GM11168 (cell line): Measurements from ENCODE around the gene ITGA11.
"Not testable (repeated sequence)": the region's sequence is repeated elsewhere in the genome, so short reads cannot be mapped to it uniquely, and the experiment has no call there.

Source experiments
- in situ Hi-C: fragments of 300-500 bp; cut with MboI; formaldehyde crosslinking; loops from one replicate; pipeline ENCODE4 v1.12.0; 2022; ENCODE audit warnings: low sequenced_read_pairs; ENCODE audit not compliant: unreplicated experiment

Gene ITGA11

DNA sequence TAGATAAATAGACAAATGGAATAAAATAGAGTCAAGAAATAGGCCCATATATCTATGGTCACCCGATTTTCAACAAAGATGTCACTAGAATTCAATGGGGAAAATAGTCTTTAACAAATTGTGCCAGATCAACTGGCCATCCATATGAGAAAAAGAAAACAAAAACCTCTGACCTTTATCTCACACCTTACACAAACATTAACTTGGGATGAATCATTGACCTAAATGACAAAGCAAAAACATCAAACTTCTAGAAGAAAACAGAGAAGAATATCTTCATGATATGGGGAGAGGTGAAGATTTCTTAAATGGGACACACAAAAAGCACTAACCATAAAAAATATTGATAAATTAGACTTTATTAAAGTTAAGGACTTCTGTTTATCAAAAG lies 31.9 kb downstream of the ITGA11 start:
- in situ Hi-C loops = no loop called here

DNA sequence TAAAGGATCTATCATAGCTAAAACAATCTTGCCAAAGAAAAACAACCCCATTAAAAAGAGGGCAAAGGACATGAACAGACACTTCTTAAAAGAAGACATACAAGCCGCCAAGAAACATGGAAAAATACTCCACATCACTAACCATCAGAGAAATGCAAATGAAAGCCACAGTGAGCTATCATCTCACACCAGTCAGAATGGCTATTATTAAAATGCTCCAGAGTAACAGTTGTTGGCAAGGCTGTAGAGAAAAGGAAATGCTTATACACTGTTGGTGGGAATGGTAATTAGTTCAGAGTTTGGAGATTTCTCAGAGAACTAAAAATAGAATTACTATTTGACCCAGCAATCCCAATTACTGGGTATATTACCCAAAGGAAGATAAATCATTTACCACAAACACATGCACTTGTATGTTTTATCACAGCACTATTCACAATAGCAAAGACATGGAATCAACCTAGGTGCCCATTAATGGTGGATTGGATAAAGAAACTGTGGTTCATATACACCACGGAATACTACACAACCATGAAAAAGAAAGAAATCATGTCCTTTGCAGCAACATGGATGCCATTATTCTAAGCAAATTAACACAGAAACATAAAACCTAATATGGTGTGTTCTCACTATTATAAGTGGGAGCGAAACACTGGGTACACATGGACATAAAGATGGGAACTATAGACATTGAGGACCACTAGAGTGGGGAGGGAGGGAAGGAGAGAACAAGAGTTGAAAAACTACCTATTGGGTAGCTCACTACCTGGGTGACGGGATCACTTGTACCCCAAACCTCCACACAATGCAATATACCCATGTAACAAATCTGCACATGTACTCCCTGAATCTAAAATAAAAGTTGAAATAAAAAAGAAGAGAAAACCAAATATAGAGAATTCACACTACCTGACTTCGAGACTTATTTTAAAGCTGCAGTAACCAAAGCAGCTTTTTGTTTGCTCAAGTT lies 32.6 kb downstream of the ITGA11 start:
- in situ Hi-C loops = no loop called here

DNA sequence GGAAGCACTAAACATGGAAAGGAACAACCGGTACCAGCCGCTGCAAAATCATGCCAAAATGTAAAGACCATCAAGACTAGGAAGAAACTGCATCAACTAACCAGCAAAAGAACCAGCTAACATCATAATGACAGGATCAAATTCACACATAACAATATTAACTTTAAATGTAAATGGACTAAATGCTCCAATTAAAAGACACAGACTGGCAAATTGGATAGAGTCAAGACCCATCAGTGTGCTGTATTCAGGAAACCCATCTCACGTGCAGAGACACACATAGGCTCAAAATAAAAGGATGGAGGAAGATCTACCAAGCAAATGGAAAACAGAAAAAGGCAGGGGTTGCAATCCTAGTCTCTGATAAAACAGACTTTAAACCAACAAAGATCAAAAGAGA lies 34.0 kb downstream of the ITGA11 start:
- in situ Hi-C loops = not testable (repeated sequence)

DNA sequence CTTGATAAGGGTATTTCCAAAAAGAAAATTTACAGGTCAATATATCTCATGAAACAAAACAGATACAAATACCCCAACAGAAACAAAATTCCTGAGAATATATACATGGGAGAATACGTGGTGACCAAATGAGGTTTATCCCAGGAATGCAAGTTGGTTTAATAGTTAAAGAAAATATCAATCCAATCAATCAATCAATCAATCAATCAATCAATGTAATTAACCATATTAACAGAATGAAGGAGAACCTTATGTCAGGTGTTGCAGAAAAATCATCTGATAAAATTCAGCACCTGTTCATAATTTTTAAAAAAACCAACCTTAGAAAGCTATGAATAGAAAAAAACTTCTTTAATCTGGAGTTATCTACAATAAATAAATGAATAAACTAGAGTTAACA lies 35.9 kb downstream of the ITGA11 start:
- in situ Hi-C loops = no loop called here

DNA sequence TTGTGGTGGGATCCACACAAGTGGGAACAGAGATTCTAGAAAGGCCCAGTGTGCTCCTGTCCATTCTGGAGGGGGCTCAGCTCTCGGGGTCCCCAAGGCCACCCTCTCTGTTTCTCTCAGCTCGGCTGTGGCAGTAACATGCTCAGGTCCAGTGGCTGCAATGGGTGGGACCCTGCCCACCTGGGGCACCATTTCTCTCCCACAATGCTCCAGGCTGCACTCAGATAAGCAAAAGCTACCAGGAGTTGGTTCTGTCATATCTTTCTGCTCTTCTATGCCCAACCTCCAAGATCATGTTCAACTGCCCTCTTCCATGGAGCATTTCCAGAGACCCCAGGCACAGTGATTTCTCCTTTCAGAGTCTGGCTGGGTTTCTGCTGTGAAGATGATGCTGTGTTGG lies 40.8 kb downstream of the ITGA11 start:
- in situ Hi-C loops = loop anchor here (5.0 kb wide), 1 partner anchor 134 kb away; no protein-coding TSS in a partner anchor

DNA sequence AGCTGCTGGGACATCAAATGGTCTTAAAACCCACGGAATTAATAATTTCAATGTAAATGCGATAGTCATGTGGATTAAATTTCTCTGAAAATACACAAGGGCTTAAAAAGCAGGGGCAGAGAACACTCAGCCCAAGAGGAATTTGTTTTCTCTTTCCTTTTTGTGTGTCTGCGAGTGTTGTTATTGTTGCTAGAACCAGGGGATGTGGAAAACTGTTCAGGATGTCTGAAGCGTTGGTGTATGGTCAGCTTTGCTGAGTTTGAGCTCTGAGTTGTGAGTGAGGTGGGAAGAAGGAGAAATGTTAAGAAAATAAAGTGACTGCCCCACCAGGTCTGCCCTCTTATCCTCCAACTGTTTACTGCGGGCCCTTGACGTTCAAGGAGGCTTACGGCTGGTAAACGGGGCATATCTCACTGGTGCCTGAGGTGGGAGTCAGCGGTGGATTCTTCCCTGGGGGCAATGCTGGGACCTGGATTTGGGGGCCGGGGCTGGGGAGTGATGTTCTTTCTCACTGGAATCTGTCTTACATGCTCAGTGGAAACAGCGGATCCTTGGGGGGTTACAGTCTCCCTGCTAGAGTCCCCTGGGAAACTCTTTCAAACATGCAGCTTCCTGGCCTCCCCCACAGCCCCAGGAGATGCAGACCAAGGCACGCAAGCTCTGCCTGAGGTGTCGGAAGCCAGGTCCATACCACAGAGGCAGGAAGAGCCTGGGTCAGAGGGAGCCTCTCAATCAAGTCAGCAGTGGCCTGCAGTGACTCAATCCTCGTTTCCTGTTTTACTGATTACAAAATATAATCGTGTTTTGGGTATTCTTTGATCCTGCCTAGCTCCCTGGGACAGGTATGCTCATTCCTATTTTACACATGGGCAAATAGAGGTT lies 41.8 kb downstream of the ITGA11 start:
- in situ Hi-C loops = loop anchor here (5.0 kb wide), 1 partner anchor 133 kb away; no protein-coding TSS in a partner anchor

DNA sequence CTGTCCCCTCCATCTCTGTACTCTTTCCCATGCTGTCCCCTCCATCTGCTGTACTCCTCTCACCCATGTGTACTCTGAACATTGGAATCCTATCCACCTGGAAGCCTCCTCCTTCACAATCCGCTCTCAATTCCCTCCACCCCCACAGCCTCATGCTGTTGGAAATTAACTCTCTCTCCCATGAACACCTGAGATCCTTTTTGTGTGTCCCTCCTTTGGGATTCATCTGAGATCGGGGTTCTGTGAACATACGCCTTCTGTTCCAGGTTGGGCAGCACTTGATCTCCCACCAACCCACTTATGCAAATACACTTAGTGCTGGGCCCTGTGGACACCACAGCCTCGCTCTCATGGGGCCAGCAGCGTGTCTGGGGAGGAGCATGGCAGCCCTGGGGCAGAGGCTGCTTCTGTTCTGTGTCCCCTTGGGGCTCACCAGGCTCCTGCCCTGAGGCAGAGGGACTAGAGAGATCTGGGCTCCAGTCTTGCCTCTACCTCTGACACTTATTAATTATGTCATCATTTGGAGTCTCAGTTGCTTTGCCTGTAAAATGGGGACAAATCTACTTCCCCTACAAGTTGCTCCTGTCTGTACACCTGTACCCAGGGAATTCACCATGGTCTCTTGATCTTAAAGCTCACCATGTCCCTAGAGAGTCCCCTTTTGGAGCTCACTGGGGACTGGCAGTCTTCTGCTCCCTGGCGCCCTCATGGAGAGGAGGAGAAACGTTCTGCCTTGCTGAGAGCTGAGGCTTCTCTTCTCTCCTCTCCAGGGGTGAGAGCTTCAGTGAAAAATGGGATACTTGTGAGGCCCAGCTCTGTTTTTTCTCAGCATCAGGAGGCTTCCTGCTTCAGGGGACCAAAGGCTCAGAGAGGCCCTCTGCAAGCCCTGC lies 42.7 kb downstream of the ITGA11 start:
- in situ Hi-C loops = no loop called here

DNA sequence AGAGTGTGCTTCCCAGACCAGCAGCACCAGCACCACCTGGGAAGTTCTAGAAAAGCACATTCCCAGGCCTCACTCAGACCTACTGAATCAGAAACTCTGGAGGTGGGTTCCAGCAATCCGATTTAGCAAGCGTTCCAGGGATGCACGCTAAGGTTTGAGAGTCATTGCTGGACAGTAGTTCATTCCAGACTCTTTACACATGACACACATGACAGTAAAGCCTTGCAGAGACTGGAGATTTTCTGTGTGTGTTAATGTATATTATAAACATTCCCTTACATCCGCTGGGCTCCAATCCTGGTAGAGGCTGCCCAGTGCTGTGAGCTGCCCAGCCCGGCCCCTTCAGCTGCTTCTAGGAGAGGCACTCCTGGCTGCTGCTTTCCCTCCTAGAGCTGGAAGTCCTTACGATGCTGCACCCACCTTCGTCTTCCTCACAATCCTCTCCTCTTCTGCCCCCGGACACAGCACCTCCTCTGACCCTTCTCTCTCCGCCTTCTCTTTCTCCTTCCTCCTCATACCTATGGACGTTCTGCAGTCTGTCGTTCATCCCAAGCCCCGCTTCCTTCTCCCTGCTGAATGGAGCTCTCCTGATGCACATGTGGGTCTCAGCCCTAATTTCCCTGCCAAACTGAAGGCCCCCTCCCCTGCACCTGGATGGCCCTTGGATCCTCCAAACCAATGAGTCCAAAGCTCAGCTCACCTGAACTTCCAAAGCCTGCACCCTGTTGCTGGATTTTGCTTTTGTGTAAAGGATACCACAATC lies 44.4 kb downstream of the ITGA11 start:
- in situ Hi-C loops = no loop called here

DNA sequence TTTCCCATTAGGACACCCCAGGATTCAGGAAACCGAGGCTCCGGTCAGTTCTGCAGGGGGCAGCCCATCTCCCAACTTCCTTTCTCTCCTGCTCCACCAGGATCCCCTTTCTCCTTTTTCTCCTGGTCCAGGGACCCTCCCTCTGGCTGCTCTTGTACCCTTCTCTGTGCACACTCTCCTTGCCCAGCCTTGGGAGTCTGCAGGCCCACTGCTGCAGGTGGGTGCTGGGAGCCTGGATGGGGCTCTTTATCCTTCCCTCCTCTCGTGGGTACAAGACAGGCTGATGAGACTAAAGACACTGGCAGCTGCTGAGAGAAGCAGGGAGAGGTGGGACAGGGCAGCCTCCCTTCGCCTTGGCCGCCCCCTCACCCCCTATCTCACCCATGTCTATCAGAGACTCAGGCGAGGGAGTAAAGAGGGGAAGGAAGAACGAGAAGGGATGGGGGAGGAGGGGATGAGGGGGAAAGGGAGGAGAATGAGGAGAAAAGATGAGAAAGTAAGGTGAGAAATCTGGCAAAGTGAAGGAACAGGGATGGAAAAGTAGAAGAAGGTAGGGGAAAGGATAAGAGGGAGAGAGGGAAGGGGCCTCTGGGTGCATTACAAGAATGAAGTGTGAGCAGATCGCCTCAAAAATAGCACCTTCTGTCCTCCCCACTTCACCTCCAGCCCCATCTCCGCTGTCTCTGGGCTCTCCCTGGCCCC lies 45.2 kb downstream of the ITGA11 start:
- in situ Hi-C loops = no loop called here

DNA sequence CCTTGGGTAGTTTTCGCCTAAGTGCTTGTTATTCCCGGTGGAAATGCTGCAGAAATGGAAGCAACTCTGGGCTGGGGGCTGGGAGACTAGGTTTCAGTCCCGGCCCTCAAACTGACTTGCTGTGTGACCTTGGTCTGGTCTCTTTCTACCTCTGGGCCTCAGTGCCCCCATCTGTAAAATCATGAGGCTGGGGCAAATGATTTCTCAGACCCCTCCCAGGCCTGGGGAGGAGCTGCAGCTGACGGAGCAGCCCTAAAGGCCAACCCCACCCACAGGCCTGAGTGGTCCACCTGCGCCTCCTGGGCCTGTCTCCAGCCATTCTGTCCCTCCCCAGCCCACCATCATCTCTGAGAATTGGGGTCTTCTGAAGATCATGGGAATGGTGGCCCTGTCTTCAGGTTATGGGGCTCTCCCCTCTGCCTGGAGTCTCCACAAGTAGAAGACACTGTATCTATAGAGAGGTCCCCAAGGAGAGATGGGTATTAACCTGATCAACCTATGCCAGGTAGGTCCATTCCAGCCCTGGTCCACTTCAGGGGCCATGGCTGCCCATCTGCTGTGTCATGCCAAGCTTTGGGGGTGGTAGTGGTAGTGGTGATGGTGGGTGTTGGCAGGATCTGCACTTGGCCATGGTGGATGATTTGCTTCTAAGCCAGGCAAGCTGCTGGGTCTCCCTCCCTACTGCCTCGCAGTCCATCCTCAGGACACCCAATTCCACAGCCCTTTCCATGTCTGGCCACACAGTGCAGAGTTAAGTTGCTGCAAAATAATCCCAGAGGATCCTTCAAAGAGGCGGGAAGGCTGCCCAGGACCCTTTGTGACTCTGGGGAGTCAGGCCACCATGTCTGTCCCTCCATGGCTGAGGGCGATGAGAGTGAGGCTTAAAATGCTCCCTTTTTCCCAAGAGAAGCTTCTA lies 46.0 kb downstream of the ITGA11 start:
- in situ Hi-C loops = no loop called here

DNA sequence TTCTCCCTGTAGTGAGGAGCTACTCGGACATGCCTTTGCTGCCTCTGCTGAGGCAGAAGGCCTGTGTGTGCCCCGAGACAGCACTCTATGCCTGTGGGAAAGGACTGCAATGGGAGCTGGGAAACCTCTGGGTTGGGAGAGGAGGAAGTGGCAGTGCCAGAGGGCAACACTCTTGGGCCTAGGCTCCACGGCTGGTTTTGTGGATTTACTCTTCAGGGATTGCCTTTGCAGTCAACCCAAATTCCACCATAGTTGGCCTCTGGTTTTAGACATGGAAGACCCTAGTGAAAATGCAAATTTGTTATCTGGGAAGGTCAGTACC lies 46.8 kb downstream of the ITGA11 start:
- in situ Hi-C loops = no loop called here

DNA sequence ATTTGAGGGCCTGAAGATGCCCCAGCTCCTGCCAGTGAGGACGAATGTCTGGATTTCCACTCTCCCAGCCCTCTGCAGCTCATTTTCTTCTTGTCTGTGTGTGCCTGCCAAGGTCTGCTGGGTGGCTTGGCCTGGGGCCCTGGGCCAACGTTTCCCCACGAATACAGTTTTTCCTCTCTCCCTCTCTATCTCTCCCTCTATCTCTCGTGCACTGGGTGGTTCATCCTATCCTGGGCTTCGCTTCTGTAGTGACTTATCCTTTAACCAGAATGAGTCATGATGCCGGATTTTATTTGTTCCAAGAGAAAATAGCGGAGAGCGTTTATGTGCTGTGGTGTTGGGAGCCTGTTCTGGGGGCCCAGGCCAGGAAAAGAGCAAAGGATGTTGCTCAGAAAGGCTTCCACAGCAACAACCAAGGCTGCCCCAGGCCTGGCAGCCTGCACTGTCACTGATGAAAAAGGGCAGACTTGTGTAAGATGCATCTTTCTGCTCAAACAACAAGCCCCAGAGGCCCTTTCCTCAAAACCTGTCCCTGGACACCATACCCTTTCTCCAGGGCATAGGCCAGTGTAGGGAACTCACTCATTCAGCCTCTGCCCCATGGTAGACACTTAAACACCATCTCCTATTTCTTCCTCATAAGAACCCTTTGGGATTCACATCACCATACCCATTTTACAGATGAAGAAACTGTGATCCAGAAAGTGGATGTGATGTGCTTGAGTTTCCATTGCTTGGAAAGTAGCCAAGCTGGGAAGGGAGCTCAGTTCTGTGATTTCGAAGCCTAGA lies 47.3 kb downstream of the ITGA11 start:
- in situ Hi-C loops = no loop called here

DNA sequence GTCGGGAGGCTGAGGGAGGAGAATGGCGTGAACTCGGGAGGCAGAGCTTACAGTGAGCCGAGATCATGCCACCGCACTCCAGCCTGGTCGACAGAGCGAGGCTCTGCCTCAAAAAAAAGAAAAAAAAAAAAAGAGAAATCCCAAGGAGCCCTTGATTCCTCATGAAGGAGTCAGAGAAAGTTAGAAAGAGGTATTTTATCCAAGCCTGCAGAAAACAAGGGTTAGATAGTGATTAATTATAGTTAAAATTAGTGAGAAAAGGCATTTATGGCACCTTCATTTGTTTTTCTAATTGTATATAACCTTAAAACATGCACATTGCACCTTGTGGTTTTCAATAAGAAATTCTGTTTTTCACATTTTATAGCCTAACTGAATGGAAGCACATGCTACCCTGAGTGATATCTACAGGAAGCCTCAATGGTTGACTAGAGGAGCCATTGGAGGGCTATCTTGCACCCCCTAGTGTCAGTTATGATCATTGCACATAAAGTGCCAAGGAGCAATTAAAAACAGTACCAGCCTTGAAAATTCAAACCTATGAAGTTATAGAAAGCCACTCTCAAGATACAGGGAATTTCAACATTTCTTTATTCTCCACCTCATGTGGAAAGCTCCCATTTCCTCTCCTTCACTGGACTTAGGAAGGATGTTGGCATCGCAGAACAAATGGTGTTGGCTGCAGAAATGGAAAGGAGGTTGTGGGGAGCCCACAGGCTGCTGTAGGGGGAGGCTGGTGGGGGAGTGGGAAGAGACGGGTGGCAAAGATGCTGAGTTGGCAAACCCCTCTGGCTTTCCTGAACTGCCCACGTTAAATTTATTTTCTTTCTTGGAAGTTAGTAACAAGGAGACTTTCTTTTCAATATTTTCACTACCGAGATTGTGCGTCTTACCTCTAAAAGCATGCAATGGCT lies 48.5 kb downstream of the ITGA11 start:
- in situ Hi-C loops = no loop called here

DNA sequence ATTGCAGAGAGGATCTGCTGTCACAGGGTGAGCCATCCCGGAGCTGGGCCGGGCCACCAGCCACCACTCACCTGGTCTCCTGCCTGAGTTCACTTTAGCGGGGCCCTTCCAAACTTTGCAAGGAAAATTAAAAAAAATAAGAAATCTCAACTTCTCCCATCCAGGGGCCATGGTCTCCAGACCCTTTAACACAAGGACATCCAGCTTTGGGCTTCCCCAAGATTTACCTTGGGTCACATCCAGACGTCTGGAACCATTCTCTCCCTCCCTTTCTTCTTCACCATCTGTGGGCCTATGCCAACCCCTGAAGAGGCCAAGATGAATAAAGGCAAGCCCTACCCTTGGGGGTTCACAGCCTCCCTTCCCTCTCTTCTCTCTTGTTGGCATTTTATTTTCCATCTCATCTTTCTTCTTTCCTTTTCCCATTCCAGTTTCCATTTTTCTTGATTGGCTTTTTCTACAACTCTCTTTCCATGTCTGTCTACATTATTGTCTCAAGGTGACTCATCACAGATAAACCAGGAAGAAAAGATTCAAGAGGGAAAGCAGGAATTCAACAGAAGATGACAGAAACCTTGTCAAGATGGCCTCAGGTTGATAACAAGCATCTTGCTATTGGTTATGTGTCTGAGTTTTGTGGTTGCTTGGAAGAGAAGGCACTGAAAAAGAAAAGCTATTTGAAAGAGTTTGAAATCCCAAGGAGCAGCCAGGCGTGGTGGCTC lies 49.5 kb downstream of the ITGA11 start:
- in situ Hi-C loops = no loop called here

DNA sequence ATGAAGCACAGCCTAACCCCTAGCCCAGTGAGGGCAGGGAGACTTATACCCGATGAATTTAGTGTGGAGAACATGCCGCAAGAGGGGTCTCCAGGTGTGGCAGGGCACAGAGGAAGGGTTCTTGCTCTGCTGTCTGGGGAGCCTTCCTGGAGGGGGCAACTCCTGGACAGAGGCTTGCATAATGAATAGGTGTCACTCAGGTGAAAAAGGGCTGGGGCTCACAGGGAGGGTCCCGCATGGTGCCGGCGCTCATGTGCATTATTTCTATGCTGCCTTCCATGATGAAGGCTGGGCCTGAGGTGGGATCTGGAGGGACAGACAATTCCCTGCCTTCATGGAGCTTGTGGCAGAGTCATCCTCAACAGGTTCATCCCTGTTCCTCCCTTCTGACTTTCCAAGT lies 51.5 kb downstream of the ITGA11 start:
- in situ Hi-C loops = no loop called here
